Activated effector memory CD4-positive, alpha-beta T cell treated with anti-CD3 and anti-CD28 coated beads, Interleukin-2, amount 50 U/mL, for 16 hours (primary cell): ENCODE measurements around the gene CATSPERB.
"Not testable (repeated sequence)": the region's sequence is repeated elsewhere in the genome, so short reads cannot be mapped to it uniquely, and the experiment has no call there.

ENCODE experiments used
- DNase-seq: peaks from one replicate; pipeline ENCODE4 v3.0.0-alpha.2; 2020

Gene CATSPERB

GRCh38 chr14:91731986-91732385 is at the start of gene CATSPERB:
TSS of gene CATSPERB (minus strand) at chr14:91732086. CDS start at chr14:91729479, 2,607 bp downstream.
- DNase-seq: no peak

GRCh38 chr14:91780452-91780851 is 48.6 kb upstream of the CATSPERB start:
- no peak for DNase-seq

GRCh38 chr14:91778217-91778616 is 46.3 kb upstream of the CATSPERB start:
- no peak for DNase-seq

GRCh38 chr14:91774140-91775096 is 42.5 kb upstream of the CATSPERB start:
- no peak for DNase-seq

- DNase-seq: no peak
Observed at GRCh38 chr14:91770185-91770584, 38.3 kb upstream of the CATSPERB start.

GRCh38 chr14:91755570-91756295 is 23.8 kb upstream of the CATSPERB start:
- no peak for DNase-seq

- no peak for DNase-seq
Observed at GRCh38 chr14:91754819-91755218, 22.9 kb upstream of the CATSPERB start.

- DNase-seq: no peak
Observed at GRCh38 chr14:91754185-91754584, 22.3 kb upstream of the CATSPERB start.

- no peak for DNase-seq
Observed at GRCh38 chr14:91753501-91754128, 21.7 kb upstream of the CATSPERB start.

GRCh38 chr14:91752961-91753360 is 21.1 kb upstream of the CATSPERB start:
- DNase-seq: no peak

- DNase-seq: no peak
Observed at GRCh38 chr14:91751719-91752118, 19.8 kb upstream of the CATSPERB start.

GRCh38 chr14:91750634-91751198 is 18.8 kb upstream of the CATSPERB start:
- no peak for DNase-seq

GRCh38 chr14:91749868-91750267 is 18.0 kb upstream of the CATSPERB start:
- DNase-seq: no peak

GRCh38 chr14:91748049-91748448 is 16.2 kb upstream of the CATSPERB start:
- DNase-seq: no peak

GRCh38 chr14:91745344-91745743 is 13.5 kb upstream of the CATSPERB start:
- DNase-seq: no peak

GRCh38 chr14:91744068-91744480 is 12.2 kb upstream of the CATSPERB start:
- DNase-seq: no peak

GRCh38 chr14:91743305-91743653 is 11.4 kb upstream of the CATSPERB start:
- no peak for DNase-seq

- DNase-seq: no peak
Observed at GRCh38 chr14:91742621-91743304, 10.9 kb upstream of the CATSPERB start.

- not testable (repeated sequence) for DNase-seq
Observed at GRCh38 chr14:91739867-91740266, 8.0 kb upstream of the CATSPERB start.

- DNase-seq: no peak
Observed at GRCh38 chr14:91737619-91738018, 5.7 kb upstream of the CATSPERB start.

GRCh38 chr14:91732859-91733477 is 1.1 kb upstream of the CATSPERB start:
- DNase-seq: no peak

- no peak for DNase-seq
Observed at GRCh38 chr14:91732439-91732838, 553 bp upstream of the CATSPERB start.
